PC-3 (cell line): Measurements from ENCODE around the gene MXD3.

Experiments
- CTCF ChIP-seq: fragments of 300-600 bp; sonication (generic); conservative IDR thresholded peaks from 2 replicates; pipeline ENCODE4 v1.5.1; 2017; ENCODE audit warnings: antibody characterized with exemption, low read depth, mild to moderate bottlenecking, low read length
- EZH2phosphoT487 ChIP-seq: fragments of 300-600 bp; sonication (generic); IDR thresholded peaks from 2 replicates; pipeline ENCODE4 v1.6.1; 2018; ENCODE audit warnings: mild to moderate bottlenecking, antibody characterized with exemption, low read length, borderline replicate concordance

- TF ChIP-seq EZH2phosphoT487 (no peak), CTCF (no peak)
These were observed 37.6 kb upstream of the MXD3 start for GRCh38 chr5:177349362-177349647.
